Activated CD8-positive, alpha-beta memory T cell treated with anti-CD3 and anti-CD28 coated beads, Interleukin-2, amount 50 U/mL, for 1 hour (primary cell): ENCODE data around the gene ZNF622.

Experiments used
- DNase-seq: peaks from one replicate; pipeline ENCODE4 v3.0.0-alpha.2; 2020; ENCODE audit errors: extremely low read depth

ZNF622 gene

DNA sequence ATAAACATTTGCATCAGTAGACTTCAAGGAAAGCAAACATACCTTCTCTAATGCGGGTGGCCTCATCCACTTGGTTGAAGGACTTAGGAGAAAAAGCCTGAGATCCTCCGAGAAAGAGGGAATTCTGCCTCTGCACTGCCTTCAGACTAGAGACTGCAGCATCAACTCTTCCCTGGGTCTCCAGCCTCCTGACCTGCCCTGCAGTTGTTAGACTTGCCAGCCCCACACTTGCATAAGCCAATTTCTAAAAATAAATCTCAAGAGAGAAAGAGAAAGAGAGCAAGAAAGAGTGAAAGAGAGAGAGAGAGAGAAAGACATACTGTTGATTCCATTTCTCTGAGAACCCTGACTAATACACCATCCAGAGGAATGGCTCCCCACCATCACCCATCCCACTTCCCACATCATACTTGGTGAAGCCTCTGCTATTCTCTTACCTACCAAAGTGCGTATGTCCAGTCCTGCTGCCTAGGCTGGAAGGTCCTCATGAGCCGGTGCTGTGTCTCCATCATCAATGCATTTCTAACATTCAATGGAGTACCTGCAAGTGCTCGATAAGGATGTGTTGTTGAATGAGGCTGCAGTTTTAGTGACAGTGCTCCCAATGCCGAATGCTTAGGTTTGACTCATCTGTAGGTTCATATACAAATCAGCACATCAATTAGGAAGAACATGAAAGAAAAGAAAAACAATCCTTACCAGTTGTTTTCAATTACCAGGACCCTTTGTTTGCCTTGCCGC is 35.1 kb downstream of the ZNF622 start:
- DNase-seq = no peak

DNA sequence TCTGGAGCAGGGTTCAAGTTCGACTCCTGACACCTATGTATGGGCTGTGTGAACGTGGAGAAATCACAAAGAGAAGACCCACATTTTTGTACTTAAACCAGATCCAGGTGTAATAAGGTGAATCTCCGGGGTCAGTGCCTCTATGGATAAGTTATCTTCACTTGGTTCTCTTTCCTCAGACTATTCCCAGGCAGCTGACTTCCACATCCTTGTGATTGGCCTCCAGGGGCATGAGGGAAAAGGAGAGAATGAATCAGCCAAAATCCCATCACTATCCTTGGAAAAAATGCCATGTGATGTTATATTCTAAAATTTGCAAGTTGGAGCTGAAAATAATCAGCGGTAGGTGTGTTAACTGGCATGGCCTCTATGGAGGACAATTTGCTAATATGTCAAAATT is 37.2 kb downstream of the ZNF622 start:
- no peak for DNase-seq

DNA sequence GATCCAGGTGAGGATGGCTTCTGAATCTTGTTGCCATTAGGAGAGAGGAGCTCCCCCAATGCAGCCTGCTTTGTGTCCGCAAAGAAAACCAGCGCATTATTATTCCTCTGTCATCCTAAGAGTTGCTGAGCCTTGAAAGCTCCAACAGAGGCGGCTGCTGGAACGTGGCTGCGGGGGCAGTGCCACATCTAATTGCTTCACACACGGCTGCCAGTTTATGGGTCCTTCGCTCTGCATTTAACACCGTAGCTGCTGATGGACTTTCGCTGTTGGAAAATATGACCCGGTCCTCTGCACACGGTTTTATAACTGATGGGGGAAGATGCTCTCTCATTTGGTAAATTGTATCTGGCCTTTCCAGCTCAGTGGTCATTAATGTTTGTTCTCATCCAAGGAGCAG is 38.0 kb downstream of the ZNF622 start:
- no peak for DNase-seq

DNA sequence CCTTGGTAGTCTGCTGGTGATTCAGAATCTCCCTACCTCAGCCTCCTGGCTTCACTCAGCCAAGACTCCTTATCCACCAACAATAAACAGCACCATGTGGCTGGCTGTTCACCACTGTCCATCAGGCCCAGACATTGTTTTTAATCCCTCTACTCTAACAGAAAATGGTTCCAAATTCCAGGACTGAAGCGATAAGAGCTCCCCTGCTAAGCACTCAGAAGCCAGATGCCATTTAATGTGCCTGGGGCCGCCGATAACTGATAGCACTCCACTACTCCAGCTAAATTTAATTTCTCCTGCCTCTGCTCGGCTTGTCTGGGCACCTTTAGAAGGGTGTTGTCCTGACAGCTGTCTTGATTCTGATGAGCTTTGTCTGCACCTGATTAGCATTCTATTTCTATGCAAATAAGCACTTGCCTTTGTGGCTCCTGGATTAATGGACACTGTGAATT is 47.1 kb downstream of the ZNF622 start:
- no peak for DNase-seq

DNA sequence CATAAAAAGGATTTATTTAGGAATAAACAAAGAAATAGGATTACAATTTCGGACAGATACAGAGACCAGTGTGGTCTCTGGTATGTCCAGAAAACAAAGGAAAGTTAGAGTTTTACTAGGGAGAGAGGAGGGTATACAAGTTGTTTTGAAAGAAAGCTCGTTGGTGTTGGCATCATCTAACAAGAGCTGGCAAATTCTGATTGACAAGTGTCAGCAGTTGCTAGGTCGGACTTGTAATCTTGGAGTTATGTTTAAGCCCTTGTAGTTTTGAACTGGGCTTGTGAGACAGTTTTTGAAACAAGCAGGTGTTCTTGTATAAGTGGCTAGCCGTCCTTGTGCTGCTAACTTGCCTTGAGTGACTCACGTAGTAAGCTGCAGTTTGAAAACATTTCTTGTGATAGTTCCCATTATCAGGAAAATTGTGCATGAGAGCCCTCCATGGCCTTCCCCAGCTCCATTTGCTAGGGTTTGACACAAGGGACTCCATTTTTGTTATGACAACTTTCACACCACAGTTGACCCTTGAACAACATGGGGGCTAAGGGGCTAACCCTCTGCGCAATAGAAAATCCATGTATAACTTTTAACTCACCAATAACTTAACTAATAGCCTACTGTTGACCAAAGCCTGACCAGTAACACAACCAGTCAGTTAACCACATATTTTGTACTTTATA is 48.1 kb downstream of the ZNF622 start:
- DNase-seq = no peak

DNA sequence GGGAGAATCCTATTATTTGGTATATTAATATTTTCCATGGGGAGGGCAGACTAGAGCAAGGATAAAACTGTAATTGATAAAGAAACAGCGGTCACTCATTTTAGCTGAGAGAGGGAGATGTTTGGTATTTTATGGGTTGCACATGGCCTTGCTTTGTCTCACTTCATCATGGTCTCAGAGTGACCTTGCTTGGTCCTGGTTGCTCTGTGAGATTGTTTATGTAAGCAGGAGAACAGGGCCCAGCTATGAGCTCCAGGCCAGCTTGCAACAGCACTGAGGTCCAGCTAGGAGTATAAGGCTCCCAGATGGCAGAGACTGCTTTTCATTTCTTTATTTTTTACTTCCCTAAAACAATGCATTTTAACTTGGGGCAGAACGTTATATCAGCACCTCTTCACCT is 50.7 kb downstream of the ZNF622 start:
- no peak for DNase-seq

DNA sequence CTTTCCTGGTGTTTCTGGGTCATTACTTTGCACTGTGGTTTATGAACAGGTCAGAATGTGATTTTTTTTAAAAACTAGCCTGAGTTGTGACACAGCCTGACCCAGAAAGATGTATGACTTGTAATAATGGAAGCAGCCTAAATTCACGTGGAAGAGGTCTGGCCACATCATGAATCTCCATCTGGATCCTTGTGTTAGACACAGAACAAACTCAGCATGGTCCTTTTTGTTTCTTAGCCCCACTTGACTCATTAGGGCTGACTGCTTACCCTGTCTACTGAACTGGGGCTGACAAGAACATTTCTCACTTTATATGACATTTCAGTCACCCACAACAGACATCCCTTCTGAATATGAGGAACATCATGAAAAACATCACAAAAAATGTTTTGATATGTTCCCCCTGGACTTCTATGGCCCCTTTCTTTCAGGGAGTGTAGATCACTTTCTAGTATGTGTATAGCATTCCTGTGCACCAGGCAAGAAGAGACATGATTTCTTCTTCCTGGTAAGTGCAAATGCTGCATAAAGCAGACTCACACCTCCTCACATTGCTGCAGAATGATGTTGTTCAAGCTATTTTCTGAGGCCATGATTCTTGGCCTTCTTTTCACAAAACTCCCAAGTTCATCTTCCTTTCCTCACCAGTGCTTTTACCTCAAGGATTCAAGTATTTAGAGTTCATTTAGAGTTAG is 52.3 kb downstream of the ZNF622 start:
- DNase-seq = no peak

DNA sequence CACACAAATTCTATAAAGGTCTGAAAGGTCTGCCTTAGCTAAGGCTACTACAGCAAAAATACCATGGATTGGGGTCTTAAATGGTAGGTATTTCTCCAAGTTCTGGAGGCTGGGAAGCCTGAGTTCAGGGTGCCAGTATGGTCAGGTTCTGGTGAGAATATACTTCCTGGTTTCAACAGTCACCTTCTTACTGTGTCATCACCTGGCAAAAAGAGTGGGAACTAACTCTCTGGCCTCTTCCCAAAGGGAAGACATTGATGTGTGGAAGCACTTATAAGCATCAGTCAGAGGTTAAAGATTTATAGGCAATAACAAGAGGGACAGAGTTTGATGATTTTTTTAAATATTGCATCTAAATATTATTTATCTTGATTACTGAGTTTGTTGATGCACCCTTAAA is 53.0 kb downstream of the ZNF622 start:
- no peak for DNase-seq

DNA sequence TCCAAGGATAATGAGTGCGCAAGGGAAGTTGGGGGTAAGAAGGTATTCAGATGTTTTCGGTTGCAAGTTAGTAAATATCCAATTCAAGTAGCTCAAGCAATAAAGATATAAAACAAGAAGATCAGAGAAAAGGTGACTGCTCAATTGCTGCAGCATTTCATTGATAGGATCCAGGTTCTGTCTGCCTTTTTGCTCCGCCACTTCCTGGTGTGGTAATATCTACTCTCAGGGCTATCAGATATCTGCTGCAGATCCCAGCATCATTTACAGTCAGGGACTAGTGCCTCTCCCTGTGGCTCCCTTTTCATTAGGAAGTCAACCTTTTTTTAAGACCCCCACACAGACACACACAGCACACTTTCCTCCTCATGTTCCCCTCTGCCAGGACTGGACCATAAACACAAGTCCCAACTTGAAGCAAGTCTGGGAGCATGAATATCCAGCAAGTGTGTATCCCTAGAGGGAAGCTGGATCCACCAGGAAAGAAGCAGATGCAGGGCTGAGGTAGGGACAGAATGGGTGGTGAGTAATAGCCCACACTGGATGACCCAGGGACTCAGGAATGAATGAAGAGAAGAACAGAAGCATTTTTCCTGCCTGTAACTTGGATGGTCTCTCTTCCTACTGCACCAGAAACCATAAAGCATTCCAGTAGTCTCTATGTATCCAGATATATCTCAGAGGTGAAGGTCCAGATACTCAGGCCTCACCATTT is 53.7 kb downstream of the ZNF622 start:
- no peak for DNase-seq

DNA sequence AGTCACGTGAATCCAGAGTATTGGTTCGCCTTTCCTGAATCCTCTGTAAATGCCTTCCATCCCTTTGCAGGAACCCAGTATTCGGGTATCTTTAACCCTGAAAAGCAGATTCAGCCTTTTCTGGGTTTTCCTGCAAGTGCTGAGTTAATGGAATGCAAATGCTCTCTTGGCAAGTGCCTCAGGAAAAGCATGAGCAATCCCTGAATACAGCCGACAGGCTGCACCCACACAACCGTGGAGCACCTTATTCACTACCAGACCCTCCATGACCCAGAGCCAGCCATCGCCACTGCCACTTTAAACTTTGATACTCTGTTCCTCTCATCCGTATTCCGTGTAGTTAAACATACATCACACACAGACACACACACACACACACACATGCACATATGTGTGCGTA is 54.4 kb downstream of the ZNF622 start:
- no peak for DNase-seq

DNA sequence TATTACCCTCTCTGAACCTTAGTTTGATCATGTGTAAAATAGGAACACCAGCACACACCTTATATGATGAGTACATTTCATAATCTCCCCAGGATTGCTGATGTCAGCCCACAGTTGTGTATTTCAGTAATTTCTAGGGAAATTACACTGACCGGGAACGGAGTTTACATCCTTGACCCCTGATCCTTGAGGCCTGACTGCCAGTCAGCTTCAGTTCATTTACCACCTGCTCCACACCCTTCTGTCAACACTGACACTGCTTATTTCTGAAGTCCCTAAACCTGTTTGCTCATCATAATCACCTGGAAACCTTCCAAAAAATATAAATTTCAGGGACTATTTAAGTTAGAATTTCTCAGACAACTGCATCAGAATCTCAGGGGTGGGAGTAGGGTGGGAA is 55.3 kb downstream of the ZNF622 start:
- DNase-seq = no peak

DNA sequence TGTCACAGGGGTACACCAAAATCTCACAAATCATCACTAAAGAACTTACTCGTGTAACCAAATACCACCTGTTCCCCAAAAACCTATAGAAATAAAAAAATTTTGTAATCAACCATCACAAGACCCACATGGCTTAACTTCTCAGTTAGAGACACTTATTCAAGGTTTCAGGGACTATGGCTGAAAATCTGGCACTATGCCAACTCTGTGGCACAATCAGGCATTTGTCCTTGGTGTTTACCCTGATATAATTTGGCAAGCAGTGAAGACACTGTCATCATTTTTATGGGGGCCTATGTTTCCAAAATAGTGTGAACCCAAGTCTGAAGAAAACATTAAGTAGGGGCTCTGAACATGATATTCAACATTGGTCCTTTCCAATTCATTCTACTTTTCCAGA is 59.0 kb downstream of the ZNF622 start:
- DNase-seq = no peak

DNA sequence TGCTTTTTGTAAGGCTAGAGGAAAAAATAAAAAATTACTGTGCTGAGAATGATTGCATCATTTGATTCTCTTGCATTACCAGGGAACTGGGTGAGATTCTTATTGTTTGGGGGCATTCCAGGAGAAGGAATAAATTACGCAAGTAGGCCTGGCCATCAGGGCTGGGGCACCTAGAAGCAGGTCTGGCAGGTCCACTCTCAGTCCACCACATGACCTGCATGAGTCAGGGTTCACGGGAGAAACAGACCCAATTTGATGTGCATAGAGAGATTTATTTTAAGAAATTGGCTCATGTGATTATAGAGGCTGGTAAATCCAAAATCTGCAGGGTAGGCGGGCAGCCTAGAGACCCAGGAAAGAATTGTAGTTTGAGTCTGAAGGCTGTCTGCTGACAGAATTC is 59.6 kb downstream of the ZNF622 start:
- no peak for DNase-seq
